GM18505 (cell line): ENCODE results near the gene PRAF2.

Experiments
- ATAC-seq: cut with Tn5 transposase; IDR thresholded peaks from one replicate; pipeline ENCODE4 v1.9.1; 2021; ENCODE audit not compliant: unreplicated experiment
- POLR2A ChIP-seq: IDR thresholded peaks from 4 replicates; pipeline ENCODE4 v1.6.1; 2011; ENCODE audit warnings: borderline replicate concordance; ENCODE audit not compliant: insufficient read depth, insufficient read length; ENCODE audit errors: extremely low read depth

The PRAF2 gene

DNA sequence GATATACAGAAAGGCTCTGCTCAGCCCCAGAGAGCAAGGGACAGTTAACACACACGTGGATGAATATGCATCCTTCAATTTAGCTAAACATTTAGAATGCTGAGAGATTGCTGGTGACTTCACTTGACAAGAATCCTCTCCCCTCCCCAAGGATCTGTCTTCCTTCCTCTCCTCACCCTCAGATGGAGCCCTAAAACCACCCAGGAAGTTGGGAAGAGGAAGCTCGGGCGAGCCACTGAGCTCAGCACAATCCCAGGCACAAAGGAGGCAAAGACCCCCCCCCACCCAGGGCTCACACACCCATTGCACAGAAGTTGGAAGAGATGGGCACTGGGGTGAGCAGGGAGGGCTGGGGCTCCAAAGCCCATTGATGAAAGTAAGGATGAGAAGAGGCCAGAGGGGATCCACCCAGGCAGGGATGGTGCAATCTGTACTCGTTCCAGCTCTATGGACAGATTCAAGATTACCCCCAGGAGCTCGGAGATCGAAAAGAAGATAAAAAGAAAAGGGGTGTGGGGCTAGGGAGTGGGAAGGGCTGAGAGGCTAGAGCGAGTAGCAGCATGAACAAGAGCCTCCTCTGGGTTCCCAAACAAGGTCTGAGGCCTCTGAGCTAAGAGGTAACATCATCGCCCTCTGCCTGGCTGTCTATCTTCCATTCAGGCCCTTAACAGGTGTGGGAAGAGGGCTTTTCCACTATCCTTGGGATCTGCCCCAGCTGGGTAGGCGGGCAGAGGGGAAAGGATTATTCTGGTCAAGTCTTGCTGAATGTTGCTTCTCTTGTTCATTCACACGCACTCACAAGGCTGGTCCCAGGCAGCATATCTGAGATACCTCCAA lies 31.8 kb downstream of the PRAF2 start:
- ATAC-seq: no peak
- no peak for TF ChIP-seq POLR2A

DNA sequence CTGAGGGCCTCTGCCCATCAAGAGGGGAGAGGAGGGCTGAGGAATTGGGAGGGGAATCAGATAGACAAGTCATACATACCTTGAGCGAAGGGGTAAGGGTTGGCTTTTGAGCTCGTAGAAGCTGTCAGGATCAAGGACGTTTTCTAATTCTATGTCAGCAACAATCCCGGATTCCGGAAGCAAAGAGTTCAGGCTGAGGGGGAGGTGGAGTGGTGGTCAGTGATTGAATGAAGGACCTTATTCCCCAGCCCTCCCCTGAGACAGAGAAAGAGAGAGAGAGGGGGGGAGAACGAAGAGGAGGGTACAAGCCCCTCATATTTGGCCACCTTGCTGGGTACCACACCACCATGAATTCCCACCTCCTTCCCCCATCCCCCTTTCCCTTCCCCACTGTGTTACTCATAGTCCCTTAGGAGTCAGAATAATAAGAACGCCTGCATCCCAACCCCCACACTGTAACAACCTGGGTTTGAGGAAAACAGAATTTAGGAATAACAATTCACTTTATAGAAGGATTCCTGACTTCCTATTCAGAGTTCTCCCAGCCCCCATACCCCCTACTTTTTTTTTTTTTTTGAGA lies 33.3 kb downstream of the PRAF2 start:
- no peak for ATAC-seq
- TF ChIP-seq POLR2A: no peak

DNA sequence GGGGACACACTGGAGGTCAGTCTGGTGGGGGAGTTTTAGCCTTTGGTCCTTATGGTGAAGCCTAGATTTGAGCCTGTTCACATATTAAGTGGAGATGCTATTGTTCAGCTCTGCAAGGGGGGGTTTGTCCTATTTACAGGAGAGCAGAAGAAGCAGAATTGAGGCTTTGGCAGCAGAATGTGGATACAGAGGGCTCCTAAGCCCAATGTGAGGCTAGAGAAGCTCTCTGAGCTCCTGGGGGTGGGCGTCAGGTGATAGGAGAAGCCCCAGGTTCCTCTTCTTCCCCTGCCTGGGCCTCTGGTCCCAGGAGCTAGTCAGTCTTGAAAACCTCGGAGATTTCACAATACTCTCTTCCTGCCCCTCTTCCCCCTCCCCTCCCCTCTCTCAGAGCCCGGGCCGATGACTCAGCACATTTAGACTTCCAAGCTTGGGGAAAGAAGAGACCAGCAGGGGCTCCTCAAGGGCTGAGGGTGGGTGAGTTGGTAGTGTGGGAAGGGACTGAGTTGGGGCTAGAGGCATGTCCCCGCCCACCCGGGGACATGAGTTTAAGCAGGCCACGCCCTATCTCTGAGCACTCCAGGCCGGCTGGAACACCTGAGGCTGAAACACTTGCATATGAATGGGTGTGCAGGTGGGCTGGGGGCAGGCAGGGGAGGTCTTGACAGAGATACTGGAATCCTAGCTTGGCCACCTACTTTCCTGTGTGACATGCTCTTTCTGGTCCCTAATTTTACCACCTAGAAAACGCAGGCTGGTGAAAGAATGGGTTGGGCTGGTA lies 34.0 kb downstream of the PRAF2 start:
- no peak for ATAC-seq
- TF ChIP-seq POLR2A: no peak

DNA sequence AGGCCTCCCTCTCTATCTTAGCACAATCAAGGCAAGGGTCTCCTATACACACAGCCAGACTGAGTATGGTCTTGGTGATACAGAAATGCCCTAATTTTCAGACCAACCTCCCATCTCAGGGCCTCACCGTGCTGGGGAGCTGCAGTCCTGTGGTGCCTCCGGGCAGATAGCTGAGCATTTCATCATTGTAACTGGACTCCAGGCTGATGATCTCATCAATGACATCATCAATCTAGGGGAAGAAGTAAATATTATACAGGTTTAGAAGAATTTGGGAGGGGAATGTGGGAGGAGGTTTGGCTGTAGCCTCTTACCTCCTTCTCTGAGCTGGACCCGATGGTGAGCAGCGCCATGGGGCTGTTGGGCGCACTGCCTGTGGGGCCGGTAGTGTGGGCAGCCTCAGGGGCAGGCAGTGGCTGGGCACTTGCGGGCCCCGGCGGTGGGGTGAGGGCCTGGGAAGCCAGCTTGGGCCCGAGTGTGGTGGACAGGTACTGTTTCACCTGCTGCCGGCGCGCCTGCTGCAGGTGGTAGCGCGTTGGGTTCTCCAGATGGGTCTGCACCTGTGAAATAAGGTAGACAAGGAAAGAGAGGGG lies 35.8 kb downstream of the PRAF2 start:
- no peak for TF ChIP-seq POLR2A
- no peak for ATAC-seq

DNA sequence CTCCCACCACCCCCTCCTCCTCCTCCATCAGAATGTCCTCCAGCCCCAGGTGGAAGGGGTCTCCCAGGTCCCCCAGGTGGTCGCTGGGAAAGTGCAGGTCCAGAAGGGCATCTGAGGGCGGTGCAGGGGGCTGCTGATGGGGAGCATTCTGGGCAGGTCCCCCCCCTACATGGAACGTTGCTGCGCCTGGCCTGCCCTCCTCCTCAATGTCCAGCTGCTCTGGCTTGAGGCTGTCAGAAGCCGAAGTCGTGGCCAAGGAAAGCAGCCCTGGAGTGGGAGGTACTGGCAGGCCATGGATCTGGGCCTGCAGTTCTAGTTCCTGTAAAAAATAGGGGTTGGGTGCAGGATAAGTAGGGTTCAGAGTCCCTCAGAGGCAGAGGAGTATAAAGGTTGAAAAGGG lies 43.5 kb downstream of the PRAF2 start:
- TF ChIP-seq POLR2A: no peak
- no peak for ATAC-seq

DNA sequence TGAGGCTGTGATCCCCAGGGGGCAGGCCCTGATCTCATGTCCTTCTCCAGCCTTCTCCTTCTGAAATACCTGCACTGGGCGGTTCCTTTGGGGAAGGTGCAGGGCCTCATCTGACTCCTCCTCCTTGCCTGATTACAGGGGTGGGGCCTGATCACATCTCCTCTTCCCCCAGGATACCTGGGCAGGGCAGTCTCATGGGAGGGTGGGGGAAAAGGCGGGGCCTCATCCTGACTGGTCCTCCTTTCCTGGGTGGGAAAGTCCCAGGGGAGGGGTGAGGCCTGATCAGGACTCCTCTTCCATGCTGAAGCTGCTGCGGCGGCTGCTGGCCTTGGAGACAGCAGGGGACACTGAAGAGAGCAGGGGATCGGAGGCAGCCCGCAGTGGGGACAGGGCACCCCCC lies 43.9 kb downstream of the PRAF2 start:
- TF ChIP-seq POLR2A: no peak
- no peak for ATAC-seq
